Endometrial microvascular endothelial cells (primary cell): ENCODE data around the gene CAMTA1. TPM values are rescaled to one million over a fixed set of nuclear protein-coding genes. Genes with fewer than 3 reads are reported as not detected.

Experiments
- in situ Hi-C: cut with HindIII; loops from 2 replicates; pipeline ENCODE4 v1.10.0; 2017; ENCODE audit warnings: low sequenced_read_pairs, low pct_unique_long_range_greater_than_20kb; ENCODE audit errors: inconsistent ontology term
- total RNA-seq: library from RNA; depleted of rRNA; stranded (reverse); fragments of >200 nt; gene quantifications from one replicate; pipeline ENCODE4 v1.2.3, GENCODE V29; 2015; ENCODE audit errors: inconsistent ontology term

The CAMTA1 gene
- total RNA-seq, 1 donor from 2014 or later: 89.0 TPM

DNA sequence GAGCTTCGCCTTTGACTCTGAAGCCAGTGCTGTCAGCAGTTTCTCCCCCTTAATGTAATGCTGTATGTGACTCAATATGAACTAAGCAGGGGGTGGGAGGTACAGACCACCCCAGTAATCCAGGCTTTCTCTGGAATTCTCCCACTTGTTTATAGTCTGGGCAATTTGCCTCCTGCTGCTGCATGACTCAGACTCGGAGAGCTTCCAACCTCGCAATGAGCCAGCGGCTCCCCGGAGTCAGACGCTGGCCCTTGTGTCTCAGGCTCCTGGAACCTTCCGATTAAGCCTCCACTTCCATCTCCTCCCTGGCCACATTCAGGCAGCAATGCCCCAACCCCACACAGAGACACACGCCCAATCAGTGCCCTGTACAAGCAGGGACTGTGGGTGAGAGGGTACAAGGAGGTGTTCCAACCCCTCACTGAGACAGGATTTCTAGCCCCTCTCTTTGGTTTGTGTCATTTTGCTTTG is 514.1 kb downstream of the CAMTA1 start:
- in situ Hi-C loops: no loop called here

DNA sequence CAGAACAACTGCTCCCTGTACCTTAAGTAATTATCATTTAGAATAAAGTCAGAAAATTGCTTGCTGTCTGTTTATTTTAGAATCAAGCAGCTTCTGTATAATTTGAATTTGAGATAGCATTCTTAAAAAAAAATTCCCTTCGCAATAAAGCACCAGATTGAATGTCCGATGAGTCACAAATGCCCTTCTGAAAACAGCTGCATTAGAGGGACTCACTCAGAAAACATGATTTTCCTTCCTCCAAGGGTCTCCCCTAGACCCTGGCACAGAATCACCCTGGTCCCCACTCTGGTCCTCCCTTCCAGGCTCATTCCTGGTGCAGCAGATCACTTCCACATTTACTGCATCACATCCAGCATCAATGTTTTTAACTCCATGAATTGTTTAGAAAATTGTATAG is 514.7 kb downstream of the CAMTA1 start:
- in situ Hi-C loops: no loop called here

DNA sequence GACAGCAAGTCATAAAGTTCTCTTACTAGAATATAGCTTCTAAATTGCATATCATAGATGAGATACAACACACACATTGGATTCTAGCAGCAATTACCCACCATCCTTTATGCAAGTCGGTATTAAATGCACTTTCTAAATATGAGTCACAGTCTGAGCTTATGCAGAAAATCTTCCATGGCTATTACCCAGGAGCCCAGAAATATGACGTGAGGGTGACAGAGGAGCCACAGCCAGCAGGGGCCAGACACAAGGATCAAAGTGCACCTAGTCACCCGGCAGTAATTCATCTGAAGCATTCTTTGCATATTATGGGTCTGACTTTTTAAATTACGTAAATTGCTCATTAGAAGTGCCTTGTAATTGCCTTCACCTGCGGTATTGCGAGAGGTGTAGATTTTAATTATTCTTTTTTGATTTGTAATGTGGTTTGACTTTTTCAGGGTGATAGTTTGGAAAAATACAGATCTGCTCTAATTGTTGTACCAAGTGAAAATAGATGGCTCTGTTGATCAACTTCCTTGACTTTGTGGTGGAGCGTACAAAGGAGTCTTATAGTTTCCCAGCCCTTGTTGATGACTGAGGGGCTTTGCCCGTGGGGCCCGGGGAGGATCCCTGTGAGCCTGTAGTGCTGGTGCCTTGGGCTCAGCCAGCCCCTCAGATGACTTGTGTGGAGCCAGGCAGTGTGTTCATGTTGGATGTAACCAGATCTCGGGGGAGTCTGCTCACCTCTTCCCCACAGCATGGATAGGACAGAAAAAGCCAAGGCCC is 515.8 kb downstream of the CAMTA1 start:
- in situ Hi-C loops: no loop called here

DNA sequence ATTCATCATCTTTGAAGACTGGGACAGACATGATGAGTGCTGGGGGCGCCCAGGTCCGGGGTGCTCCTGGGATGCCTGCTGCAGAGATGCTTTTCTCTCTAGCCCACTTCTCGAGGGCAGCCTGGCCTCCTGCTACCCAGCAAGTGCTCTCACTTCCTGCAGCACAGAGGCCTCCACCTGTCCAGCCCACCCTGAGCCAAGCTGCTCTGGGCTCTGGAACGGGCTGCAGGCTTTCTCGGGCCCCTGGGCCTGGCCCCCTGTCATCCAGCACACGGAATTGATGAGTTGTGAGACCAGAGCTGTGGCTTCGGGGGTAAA is 516.4 kb downstream of the CAMTA1 start:
- in situ Hi-C loops: no loop called here

DNA sequence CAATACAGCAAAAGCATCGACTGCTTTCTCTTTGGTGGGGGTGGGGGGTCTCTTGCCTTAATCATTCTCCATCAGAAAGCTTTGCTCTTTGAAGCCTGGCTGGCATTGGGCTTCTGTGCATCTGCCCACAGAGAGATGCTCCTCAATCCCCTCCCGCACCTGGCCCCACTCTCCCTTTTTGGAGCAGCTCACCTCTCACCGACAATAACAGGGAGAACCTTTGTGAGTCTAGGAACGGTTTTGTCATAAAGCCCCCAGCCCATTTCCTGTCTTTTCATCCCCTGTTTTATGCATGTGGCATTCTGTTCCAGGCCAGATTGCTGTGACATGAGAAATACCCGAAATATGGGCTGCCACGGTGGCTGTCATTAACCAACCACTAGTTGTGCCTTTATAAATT is 516.9 kb downstream of the CAMTA1 start:
- in situ Hi-C loops: no loop called here

DNA sequence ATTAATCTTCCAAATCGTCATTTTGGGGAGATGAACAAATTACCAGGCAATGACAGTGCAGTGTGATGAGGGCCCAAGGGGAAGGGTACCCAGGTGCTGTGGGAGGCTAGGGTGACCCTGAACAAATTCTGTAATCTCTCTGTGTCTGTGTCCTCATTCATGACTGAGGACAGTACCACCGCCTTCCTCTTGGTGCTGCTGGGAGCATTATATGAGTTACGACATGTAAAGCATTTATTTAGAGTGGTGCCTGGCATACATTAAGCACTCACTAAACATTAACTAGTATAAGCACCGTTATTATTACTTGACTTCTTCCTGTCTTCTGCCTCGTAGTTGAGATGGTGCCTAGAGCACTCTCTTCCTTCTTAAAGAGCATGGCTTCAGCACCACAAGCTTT is 517.6 kb downstream of the CAMTA1 start:
- in situ Hi-C loops: no loop called here

DNA sequence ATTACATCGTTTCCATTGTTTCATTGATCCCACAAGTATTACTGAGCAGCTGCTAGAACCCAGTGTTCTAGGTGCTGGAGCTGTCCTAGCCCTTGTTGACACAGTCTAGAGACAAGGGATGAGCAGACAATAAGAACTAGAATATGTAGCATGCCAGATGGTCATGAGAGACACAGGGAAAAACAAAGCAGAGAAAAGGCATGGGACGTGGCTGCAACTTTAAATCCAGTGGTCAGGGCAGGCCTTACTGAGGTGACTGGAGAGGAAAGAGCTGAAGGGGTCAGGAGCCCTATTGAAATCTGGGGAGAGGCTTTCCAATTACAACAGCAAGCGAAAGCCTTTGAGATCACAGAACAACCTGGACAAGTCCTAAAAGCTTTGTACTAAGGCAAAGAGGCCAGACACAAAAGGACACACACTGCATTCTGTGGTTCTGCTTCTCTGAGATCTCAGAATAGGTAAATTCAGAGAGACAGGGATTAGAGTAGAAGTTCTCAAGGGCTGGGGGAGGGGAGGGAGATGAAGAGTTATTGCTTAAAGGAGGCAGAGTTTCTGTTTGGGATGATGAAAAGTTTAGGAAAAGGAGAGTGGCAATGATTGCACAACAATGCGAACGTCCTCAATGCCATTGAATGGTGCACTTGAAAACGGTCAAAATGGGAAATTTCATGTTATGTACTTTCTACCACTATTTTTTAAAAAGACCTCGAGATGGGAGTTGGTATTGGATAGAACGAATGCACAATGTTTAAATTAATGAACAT is 518.5 kb downstream of the CAMTA1 start:
- in situ Hi-C loops: no loop called here

DNA sequence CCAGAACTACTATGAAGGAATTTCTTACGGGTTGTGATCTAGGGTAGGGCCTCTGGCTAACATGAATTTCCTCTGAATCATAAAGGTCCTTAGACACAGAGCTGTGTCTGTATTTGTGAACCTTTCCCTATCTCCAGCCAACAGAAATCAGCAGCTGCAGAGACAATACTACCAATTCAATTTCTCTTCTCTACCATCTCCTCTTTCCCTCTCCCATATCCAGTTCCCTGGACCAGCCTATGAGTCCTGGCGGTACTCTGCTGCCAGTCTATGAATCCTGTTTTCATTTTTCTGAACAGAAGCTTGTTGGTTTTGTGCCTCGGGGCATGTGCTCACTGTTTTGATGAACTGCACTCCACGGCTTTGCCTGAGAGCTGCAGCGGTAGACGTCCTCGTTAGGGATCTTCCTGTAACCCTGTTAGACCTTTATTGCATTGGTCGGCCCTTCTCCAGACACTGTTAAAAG is 527.9 kb downstream of the CAMTA1 start:
- in situ Hi-C loops: no loop called here

DNA sequence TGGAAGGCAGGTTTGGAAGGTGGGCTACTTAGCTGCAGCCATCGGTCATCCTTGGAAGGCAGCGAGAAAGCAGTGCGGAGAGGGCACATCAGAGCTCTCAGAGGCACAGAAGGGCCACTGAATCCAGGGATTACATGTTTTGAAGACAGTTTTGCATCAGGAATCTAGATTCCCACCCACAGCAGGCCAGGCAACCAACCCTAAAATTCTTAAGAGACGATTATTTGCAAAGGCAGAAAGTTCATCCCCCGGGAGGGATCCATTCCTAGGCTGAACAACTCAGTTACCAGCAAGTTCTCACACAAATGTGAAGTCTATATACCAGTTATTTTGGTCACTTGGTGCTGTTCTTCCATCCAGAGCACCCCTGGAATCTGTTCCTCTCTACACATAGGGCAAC is 528.6 kb downstream of the CAMTA1 start:
- in situ Hi-C loops: no loop called here

DNA sequence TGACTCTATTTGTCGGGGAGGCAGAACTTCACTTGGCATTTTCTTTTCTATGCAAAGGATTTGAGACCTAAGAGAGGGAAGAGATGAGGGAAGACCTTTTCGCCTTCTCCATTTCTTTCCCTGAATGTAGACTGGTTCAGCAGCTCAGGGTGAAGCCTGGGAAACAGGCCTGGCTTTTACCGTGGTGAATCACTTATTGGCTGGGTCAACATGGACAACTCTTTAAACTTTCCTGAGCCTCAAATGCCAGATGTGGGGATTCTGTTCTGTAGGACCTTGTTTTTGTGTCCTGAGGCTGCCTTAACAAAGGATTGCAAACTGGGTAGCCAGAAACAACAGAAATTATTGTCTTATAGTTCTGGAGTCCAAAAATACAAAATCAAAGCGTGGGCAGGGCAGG is 530.1 kb downstream of the CAMTA1 start:
- in situ Hi-C loops: no loop called here

DNA sequence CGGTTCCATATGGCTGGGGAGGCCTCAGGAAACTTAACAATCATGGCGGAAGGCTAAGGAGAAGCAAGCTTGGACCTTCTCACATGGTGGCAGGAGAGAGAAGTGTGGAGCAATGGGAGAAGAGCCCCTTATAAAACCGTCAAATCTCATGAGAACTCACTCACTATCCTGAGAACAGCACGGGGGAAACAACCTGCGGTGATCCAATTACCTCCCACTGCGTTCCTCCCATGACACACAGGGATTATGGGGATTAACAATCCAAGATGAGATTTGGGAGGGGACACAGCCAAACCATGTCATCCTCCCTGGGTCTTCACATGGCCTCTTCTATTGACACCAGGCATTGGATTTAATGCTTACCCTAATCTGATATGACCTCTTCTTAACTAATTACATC is 530.7 kb downstream of the CAMTA1 start:
- in situ Hi-C loops: no loop called here

DNA sequence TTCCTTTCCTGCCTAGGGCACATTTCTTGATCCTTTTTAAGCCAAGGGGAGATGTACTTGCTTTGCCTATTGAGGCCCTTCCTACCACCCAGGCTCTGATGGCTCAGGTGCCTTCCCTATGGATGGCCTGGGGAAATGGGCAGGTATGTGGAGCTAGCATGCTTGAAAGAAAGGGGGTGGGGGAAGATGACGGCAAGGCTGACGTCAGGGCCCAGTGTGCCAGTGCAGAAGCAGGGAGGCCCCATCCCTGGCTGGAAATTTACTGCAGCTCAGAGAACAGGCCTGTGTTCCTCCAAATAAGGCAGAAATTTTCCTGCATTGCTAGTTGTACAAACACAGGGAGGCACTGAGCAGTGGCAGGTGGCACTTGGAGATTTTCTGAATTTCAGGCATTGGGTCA is 532.6 kb downstream of the CAMTA1 start:
- in situ Hi-C loops: no loop called here

DNA sequence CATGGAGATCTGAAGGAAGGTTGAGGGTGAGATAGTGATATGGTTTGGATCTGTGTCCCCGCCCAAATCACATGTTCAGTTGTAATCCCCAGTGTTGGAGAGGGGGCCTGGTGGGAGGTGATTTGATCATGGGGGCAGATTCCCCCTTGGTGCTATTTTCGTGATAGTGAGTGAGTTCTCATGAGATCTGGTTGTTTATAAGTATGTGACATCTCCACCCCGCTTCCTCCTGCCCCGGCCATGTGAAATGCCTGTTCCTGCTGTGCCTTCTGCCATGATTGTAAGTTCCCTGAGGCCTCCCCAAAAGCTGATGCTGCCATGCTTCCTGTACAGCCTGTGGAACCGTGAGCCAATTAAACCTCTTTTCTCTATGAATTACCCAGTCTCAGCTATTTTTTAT is 533.9 kb downstream of the CAMTA1 start:
- in situ Hi-C loops: no loop called here

DNA sequence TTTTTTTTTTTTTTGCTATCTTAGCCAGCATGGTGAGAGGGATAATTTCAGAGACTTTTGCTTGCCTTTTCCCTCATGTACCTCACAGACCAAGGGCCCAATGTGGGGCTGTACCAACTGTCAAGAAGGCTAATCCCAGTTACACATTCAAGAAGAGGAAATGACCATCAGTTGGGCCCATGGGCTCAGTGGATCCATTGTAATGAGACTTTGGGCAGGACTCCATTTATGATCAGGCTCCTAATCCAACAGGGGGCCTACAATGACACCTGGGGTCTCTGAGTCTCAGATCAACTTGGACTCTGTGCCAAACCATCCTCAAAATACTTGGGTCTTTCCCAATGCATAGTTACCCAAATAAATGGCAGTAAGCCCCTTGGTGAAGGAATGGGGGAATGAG is 535.4 kb downstream of the CAMTA1 start:
- in situ Hi-C loops: no loop called here

DNA sequence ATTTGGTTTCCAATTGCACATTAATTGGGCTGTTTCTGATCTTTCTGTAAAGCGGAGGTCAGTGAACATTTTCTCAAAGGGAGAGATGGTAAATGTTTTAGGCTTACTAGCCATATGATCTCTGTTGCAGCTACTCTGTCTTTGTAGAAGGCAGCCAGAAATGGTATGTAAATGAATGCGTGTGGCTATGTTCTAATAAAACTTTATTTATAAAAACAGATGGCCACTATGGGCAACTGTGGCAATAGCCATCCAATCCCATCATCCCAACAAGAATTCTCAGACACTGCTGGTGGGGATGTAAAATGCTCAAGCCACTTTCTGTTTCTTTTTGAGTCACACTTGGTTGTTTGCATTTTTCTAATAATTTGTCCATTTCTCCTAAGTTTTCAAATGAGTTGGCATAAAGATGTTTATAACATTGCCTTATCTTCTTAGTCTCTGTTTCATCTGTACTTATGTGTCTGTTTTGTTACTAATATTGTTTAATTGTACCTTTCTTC is 537.1 kb downstream of the CAMTA1 start:
- in situ Hi-C loops: no loop called here

DNA sequence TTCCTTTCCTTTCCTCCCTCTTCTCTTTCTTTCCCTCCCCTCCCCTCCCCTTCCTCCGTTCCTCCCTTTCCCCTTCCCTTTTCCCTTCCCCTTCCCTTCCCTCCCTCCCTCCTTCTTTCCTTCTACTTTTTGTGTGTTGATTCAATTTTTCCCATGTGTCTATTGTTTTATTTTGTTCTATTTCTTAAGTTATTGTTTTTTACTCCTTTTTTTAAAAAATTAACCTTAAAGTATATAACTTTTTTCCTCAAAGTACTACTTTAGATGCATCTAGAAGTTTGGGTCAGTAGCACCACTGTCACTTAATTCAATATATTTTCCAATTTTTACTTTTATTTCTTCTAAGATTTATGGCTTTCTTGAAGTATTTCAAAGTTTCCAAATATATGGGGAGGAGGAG is 537.7 kb downstream of the CAMTA1 start:
- in situ Hi-C loops: no loop called here

DNA sequence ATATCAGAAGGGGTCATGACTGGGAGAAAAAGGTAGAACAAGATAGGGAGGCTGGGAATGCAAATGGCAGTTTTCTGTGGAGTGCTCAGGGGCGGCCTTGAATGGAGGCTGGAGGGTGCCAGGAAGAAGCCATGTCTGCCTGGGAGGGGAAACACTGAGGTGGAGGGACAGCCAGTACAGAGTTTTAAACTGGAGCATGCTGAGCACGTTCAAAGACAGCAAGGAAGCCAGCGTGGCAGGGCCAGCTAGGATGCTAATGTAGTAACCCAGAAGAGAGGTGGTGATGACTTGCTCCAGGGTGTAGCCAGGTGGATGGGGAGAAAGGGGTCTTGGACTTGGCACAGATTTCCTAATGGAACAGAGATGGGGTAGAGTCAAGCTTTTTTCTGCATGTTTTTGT is 540.0 kb downstream of the CAMTA1 start:
- in situ Hi-C loops: no loop called here

DNA sequence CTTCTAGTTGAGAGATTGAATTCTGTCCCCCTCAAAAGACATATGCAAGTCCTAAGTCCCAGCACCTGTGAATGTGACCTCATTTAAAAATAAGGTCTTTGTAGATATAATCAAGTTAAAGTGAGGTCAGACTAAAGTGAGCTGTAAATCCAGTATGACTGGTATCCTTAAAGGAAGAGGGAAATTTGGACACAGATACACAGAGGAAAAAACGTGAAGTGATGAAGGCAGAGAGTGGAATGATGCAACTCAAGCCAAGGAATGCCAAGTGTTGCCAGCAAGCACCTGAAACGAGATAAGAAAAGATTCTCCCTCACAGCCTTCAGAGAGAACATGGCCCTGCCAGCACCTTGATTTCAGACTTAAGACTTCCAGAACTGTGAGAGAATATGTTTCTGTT is 541.1 kb downstream of the CAMTA1 start:
- in situ Hi-C loops: no loop called here

DNA sequence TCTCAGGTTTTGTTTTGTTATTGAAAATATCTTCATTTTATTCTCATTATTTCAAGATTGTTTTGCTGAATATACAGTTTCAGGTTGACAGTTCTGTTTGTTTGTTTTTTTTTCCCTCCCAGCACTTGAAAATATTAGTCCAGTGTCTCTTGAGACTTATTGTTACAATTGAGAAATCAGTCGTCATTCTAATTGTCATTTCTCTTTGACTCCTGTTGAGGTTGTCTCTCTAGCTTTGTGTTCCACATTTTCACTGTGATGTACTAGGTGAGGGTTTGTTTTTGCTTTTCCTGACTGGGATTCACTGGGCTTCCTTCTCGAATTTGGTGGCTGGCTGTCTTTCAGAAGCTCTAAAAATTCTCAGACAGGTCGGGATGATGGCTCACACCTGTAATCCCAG is 542.6 kb downstream of the CAMTA1 start:
- in situ Hi-C loops: no loop called here

DNA sequence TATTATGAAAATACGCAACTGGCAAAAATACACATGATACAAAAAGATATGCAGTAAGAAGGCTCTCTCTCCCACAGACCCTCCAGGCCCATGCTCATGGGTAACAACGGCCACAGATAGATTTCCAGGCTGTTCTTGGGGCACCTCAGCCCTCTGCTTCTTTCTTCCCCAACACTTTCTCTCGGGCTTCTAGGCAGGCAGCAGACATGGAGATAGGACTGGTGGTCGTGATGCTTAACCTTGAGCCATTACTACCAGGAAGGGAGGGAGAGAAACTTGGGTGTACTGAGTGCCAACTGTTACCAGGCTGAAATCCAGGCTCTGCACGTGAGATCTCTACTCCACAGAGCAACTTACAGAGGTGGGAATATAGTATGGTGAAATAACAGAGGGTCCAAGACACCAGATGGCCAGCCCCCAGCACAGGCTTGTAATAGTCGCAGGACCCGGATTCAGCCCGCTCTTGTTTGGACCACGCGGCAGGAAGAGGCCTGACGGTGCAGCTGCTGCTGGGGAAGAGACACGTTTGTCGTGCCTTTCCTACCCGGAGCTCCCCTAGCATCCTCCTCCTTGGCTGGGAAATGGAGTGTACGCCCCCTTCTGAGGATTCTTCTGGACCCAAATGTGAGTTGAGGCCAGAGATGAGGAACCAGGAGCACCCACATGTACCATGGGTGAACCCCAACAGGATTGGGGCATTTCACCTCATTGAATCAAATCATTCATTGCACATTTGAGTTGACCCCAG is 544.8 kb downstream of the CAMTA1 start:
- in situ Hi-C loops: no loop called here
